Bronchial epithelial cell (primary cell): ENCODE measurements around the gene FHL5. TPM values are rescaled to one million over a fixed set of nuclear protein-coding genes. Genes with fewer than 3 reads are reported as not detected.

Experiments used
- DNase-seq: peaks from one replicate; pipeline ENCODE4 v3.0.0-alpha.2; 2010; ENCODE audit warnings: low read depth
- FAIRE-seq: peaks from 2 replicates; lab custom pipeline; 2011; peaks lifted over from hg19 to GRCh38; lab: Jason Lieb, UNC
- H3K27me3 ChIP-seq: 2 replicates; pipeline ENCODE4 v1.5.1; 2011; ENCODE audit warnings: low read length; ENCODE audit not compliant: control insufficient read depth, insufficient read depth
- H3K36me3 ChIP-seq: 2 replicates; pipeline ENCODE4 v1.5.1; 2011; ENCODE audit warnings: low read length; ENCODE audit not compliant: control insufficient read depth, insufficient read depth
- H3K4me3 ChIP-seq: 2 replicates; pipeline ENCODE4 v1.5.1; 2011; ENCODE audit warnings: mild to moderate bottlenecking, low read depth, low read length, control low read depth
- total RNA-seq: library from RNA; depleted of rRNA; stranded (reverse); fragments of >200 nt; gene quantifications from 2 replicates; pipeline ENCODE4 v1.2.1, GENCODE V29; 2014
- TF ChIP-seq, protein P1 (sequence below): IDR thresholded peaks from 2 replicates; pipeline ENCODE4 v1.5.1; 2011; ENCODE audit warnings: mild to moderate bottlenecking, moderate library complexity, low read length, control low read depth, inconsistent platforms; ENCODE audit not compliant: insufficient read depth, severe bottlenecking

The FHL5 gene
- total RNA-seq, 1 donor from 2014 or later: not detected

DNA sequence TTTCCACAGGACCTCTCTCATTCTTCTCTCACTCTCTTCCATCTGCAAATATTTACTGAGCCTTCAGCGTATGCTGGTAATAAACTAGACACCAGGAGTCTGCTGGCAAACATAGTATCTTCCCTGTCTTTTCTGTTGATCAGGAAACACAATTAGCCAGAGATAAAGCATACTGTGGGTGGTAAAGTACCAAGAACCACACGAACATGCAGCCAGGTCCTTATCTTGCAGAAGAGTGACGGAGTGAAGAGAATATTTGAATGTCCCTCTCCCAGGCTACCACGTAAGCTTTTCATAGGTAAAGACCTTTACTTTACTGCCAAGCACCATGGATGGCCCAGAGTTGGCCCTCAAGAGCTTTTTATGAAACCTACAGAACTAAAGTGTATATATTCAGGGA, 13.3 kb downstream of the FHL5 start:
- no peaks in the 10 kb centered on the region for H3K27me3 ChIP-seq
- TF ChIP-seq, protein P1, sequence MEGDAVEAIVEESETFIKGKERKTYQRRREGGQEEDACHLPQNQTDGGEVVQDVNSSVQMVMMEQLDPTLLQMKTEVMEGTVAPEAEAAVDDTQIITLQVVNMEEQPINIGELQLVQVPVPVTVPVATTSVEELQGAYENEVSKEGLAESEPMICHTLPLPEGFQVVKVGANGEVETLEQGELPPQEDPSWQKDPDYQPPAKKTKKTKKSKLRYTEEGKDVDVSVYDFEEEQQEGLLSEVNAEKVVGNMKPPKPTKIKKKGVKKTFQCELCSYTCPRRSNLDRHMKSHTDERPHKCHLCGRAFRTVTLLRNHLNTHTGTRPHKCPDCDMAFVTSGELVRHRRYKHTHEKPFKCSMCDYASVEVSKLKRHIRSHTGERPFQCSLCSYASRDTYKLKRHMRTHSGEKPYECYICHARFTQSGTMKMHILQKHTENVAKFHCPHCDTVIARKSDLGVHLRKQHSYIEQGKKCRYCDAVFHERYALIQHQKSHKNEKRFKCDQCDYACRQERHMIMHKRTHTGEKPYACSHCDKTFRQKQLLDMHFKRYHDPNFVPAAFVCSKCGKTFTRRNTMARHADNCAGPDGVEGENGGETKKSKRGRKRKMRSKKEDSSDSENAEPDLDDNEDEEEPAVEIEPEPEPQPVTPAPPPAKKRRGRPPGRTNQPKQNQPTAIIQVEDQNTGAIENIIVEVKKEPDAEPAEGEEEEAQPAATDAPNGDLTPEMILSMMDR: no peak
- no peak overlapping the region for H3K4me3 ChIP-seq
- DNase-seq (no peak), FAIRE-seq (no peak)
- no peaks in the 10 kb centered on the region for H3K36me3 ChIP-seq

DNA sequence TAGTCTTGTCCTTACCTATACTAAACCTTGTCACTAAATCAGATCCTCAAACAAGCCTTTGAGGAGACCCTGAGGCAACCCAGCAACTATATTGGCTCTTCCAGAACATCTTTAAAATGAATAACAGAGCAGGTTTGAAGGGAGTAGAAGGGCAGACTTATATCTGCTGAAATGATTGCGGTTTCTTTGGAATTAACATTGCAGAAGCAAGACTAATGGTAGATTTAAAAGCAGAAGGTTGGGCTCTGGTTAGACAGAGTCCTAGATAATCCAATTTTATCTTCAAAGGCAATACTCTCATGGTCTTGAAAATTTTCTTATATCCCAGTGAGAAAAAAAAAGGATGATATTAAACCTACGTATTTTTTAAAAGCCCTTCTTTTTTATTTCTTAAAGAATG, 19.1 kb downstream of the FHL5 start:
- FAIRE-seq: no peak
- no peaks in the 10 kb centered on the region for H3K27me3 ChIP-seq
- H3K36me3 ChIP-seq: no peaks in the 10 kb centered on the region
- TF ChIP-seq, protein P1: no peak
- H3K4me3 ChIP-seq: no peak overlapping the region
- no peak for DNase-seq

DNA sequence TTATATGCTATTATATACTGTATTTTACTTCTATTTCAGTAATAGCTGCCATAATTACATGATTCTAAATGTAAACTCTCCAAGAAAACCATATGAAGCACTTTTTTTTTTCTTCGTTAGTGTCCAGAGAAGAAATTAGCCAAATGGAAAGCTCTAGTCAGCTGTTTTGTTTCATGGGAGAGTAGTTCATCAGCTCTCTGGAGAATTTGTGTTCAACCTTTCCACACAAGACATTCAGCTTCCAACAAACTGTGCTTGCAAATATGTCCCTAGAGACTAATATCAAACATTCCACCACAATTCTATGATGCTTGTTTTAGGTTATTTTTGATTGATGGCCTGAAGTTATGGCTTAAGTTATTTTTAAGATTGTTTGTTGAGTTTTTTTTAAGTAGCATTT, 19.5 kb downstream of the FHL5 start:
- H3K27me3 ChIP-seq: no peaks in the 10 kb centered on the region
- no peak for FAIRE-seq
- DNase-seq: no peak
- TF ChIP-seq, protein P1: no peak
- no peak overlapping the region for H3K4me3 ChIP-seq
- H3K36me3 ChIP-seq: no peaks in the 10 kb centered on the region

DNA sequence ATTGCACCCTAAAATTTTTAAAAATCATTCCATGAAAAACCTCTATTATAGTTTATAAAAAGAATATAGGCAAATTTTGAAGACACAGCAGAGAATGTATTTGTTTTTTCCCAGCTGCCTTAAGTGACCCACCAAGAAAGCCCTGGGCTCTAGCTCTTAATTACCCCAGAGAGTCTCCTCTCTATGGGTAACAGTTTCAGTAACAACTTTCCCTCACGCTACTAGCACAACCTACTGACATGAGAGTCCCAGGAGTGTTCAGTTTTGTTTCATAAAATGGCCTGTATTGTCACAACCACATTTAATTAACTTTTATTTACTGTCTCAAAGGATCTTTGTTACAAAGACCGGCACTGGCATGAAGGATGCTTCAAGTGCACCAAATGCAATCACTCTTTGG, 41.5 kb downstream of the FHL5 start:
- no peaks in the 10 kb centered on the region for H3K36me3 ChIP-seq
- no peak overlapping the region for H3K4me3 ChIP-seq
- H3K27me3 ChIP-seq: no peaks in the 10 kb centered on the region
- FAIRE-seq (no peak), DNase-seq (no peak)
- TF ChIP-seq, protein P1: no peak

DNA sequence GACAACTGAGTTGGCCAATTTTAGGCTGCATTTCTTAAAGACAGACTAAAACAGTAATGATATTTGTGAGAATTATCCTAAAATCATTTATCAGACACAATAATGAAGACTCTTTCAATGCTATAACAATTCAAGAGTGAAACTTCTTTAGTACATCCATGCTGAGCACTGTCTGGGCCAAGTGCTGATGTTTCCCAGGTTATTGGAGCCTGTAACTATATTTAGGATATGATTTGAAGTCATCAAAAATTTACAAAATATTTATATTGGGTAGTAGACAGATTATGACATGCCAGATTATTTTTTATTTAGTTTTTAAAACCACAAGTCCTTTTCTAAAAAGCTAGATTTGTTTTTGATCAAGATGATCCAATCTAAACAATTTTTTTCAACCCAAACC, 45.1 kb downstream of the FHL5 start:
- Histone ChIP-seq H3K36me3 (no peaks in the 10 kb centered on the region), H3K4me3 (no peak overlapping the region), H3K27me3 (no peaks in the 10 kb centered on the region)
- no peak for FAIRE-seq
- TF ChIP-seq, protein P1: no peak
- no peak for DNase-seq

DNA sequence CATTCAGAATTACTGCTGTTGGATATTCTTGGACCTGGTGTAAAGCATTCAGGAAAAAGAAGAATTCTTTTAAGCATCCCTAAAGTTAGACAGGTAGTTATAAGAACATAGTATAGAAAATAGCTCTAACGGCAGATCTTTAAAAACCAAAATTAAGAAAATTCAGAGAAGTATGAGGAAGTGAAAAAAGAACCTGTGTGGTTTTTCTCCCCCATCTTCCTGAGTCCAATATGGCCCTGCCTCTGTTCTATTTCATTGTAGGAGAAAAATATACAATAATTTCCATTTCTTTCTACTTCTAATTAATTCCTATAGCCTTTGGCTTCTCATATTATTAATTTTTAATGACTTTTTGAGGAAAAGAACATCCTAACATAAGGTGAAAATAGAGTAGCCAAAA, 47.1 kb downstream of the FHL5 start:
- FAIRE-seq (no peak), DNase-seq (no peak)
- no peaks in the 10 kb centered on the region for H3K27me3 ChIP-seq
- no peaks in the 10 kb centered on the region for H3K36me3 ChIP-seq
- TF ChIP-seq, protein P1: no peak
- no peak overlapping the region for H3K4me3 ChIP-seq
